NCI-H1417 treated with DMSO at 0.1 percent for 48 hours (cell line): Measurements from ENCODE around the gene WDR38.

Experiments
- DNase-seq: peaks from one replicate; lab custom pipeline; 2025; lab: John Stamatoyannopoulos, UW

The WDR38 gene

DNA sequence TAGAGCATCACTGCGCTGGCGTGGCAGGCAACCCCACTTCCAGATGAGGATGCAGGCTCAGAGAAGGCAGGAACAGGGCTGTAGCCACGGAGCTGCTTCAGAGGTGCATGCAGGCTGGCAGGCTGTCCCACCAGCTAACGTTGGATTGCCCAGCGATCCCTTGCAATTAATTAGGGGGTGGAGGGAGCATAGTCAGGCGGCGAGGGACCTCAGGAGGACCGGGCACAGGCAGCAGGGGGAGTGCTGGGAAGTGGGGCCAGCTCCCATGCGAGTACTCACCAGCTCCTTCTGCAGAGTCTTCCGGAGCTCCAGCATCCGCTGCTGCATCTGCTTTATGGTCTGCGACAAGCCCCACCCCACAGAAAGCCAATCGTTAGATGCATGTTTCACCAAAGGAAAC lies 29.0 kb downstream of the WDR38 start:
- DNase-seq = no peak

DNA sequence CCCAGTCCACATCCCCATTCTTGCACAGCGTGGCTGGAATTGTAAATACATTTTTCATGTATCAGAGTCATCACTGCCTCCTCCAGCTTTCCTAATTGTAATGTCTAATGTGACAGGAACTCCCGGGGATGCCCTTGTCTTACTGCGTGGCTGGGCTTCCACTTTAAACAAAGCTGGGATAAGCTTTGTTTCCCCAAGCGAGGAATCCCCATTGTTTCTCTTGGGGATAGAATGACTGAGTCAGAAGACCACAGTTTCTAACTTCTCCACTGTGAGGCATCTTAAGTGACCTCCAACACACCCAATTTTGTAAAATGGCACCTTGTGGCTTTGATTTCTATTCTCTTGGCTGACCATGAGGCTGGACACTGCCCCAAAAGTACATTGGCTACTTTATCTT lies 31.1 kb downstream of the WDR38 start:
- DNase-seq = no peak

GRCh38 chr9:124885551-124885950 lies 32.3 kb downstream of the WDR38 start:
- DNase-seq = no peak

- DNase-seq = no peak
Measured at GRCh38 chr9:124886461-124886860, 33.2 kb downstream of the WDR38 start.

GRCh38 chr9:124886866-124887492 lies 33.7 kb downstream of the WDR38 start:
- DNase-seq = no peak

GRCh38 chr9:124887832-124888231 lies 34.6 kb downstream of the WDR38 start:
- DNase-seq = no peak

DNA sequence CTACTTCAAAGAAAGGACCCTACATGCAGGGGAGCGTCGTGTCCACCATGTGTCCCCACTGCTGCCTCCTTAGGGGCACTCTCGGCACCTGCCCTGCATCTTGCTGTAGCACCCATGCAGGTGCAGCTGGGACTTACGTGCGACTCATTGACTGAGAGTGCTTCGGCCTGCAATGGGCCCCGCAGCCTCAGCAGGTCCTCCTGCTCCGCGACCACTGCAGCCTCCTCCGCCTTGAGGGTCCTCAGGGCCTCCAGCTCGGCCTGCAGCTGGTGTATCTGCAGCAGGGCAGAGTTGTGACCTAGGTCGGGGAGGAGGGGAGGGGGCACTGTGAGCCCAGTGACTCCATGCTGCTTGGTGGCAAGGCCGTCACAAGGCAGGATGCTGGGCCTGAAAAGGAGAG lies 35.7 kb downstream of the WDR38 start:
- no peak for DNase-seq

GRCh38 chr9:124890179-124890578 lies 36.9 kb downstream of the WDR38 start:
- DNase-seq = no peak

DNA sequence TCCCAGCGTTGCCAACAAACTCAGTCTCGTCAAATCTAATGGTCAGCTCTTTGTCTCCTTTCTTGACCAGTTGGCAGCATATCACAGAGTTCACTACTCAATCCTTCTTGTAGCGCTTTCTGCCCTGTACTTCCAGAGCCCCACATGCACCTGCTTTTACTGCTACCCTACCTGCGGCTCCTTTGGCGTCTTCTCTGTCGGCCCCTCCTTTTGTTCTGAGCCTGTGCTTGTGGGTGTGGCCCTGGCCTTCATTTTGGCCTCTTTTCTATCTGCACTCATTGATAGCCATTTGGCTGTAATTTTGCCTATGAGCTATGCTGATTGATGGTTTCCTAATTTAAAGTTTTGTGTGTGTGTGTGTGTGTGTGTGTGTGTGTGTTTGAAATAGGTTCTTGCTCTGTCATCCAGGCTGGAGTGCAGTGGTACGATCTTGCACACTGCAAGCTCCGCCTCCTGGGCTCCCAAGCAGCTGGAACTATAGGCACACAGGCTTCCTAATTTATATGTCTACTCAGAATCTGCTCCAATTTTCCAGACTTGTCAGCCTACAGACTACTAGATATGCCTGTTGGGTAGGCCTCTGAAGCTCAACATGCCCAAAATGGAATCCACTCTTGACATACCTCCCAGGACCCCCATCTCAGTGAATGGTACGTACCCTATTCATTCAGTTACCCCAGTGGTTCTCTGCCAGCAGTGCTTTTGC lies 40.9 kb downstream of the WDR38 start:
- DNase-seq = no peak

DNA sequence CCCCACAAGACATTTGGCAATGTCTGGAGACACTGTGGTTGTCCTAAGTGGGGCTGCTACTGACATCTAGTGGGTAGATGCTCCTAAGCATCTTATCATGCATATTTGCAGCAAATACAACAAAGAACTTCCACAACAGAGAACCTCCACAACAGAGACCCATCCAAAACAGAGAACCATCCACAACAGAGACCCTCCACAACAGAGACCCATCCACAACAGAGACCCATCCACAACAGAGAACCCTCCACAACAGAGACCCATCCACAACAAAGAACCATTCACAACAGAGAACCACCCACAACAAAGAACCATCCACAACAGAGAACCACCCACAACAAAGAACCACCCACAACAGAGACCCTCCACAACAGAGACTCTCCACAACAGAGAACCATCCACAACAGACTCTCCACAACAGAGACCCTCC lies 41.5 kb downstream of the WDR38 start:
- no peak for DNase-seq

- no peak for DNase-seq
Measured at GRCh38 chr9:124897570-124898460, 44.6 kb downstream of the WDR38 start.

DNA sequence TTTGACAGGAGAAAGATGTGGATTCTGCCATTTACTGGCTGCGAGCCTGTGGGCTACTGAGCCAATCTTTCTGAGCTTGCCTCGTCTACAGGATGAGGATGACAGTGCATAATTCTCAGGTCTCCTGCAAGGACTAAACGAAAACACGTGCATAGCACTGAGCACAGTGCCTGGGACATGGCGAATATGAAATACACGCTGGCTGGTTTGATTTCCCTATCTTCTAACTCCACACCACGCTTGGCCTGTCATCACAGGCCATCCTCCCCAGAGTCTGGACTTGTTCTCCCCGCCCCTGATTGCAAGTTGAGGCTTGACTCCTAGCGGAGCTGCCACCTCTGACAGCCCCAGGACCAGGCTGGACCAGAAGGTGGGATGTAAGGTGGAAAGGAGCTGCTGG lies 46.6 kb downstream of the WDR38 start:
- DNase-seq = no peak

DNA sequence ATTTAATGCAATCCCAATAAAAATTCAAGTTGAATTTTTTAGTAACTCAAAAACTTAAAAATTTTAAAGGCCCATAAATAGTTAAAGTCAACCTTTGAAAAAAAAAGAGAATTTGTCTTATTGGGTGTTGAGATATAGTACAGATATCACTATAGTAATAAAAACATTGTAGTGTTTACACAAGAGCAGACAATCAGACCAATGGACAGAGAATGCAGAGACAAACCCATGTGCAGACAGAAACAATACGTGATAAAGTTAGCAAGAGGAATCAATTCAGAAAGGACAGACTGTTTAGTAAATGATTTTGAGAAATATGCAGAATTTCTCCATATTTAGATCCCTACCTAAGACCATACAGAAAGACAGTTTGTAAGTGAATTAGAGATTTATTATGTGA lies 53.7 kb downstream of the WDR38 start:
- DNase-seq = no peak
